GM21737 (cell line): ENCODE measurements around the gene LYRM4.
A peak's percentile ranks its signal among the peaks of the same experiment; 100 is the strongest.

Experiments
- ATAC-seq: cut with Tn5 transposase; IDR thresholded peaks from one replicate; pipeline ENCODE4 v1.9.1; 2021; ENCODE audit warnings: mild to moderate bottlenecking, moderate library complexity; ENCODE audit not compliant: unreplicated experiment

Gene LYRM4

GRCh38 chr6:5260661-5261544 lies at the start of gene LYRM4, which contains the start of gene FARS2:
Gene LYRM4 (minus strand): TSS chr6:5260950. CDS start chr6:5260733, 217 bp downstream.
Gene FARS2 (plus strand): TSS chr6:5261513.
- ATAC-seq, result peak; percentile 73

DNA sequence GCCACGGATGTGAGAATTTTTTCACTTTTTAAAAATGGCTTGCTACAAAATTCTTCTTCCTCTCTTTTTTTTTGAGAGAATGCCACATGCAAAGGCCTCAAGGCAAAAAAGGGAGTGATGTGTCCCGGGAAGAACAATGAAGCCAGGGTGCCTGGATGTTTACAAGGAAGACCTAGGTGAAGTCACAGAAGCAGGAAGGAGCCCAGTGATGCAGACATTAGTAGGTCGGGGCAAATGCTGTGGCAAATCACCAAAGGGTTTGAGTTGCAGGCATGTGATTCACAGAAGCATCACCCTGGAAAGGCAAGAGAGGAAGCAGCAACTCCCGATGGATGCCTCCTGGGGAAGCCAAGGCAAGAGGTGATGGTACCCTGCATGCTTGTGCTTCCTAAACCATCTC lies 47.3 kb upstream of the LYRM4 start:
- ATAC-seq, result no peak

DNA sequence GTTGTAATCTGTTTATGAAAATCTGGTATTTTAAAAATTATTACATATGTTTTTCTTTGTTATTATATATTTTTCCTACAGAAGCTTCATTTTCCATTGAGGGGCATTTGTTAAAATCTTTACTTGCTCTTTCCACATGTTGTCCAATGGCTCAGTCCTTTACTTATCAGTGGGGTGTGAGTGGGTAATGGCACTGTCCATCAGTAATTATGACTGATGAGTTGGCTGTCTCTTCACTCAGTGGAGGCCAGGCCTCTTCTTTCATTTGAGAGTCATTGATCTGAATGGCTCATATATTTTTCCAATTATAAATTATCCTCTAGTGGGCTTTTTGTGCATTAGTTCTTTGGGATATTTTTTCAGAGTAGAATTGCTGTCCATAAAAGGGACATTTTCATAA lies 46.3 kb upstream of the LYRM4 start:
- ATAC-seq, result no peak

DNA sequence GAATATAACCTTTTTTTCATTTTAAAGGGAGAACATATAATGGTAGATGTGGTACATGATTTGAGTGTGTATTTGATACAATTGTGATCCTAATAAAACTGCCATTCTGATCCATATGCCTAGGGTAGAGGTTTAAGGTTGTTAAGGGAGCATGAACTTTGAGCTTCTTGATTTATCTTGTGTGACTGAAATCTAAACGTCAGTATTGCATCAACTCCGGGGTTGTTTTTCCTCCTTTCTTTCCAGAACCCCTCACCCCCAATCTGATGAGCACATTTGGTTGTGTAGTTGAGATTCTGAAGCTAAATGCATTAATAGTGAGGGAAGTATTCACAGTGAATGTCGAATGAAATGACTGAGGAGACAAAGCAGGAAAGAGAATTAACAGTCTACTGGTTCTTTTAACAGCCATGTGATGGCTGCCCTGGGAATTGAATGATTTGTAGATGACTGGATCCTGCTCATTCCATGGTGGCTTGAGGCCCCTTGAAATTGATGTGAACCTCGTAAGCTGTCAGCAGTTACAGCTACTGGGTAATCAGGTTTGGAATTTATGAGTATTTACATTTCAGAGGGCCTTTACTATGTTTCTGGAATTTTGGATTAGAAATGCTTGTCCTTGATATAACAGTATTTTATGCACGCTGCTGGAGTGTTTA lies 45.3 kb upstream of the LYRM4 start:
- ATAC-seq, result no peak

GRCh38 chr6:5303682-5304081 lies 42.9 kb upstream of the LYRM4 start:
- no peak for ATAC-seq

- ATAC-seq, result peak; percentile 64
These were observed 42.4 kb upstream of the LYRM4 start for GRCh38 chr6:5302995-5303622.

- ATAC-seq, result peak; percentile 90
These were observed 41.6 kb upstream of the LYRM4 start for GRCh38 chr6:5302220-5302946.

- ATAC-seq, result no peak
These were observed 39.5 kb upstream of the LYRM4 start for GRCh38 chr6:5300206-5300764.

DNA sequence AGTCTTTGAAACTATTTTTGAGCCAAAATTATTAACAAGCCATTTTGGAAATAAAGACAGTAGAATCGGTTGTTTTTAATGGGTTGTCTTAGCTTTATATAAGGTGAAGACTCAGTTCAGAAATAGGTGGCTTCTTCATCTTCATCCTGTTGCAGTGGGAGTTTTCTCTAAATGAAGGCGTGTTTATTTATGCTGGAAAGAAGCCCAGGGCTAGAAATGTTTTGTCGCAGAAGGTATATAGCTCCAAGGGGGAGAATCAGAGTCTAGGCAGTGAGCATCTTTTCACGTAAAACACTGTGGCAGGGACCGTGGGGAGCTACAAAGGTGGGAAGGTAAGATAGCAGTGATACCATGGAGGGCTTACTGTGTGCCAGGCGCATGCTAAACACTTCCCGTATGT lies 34.9 kb upstream of the LYRM4 start:
- no peak for ATAC-seq

DNA sequence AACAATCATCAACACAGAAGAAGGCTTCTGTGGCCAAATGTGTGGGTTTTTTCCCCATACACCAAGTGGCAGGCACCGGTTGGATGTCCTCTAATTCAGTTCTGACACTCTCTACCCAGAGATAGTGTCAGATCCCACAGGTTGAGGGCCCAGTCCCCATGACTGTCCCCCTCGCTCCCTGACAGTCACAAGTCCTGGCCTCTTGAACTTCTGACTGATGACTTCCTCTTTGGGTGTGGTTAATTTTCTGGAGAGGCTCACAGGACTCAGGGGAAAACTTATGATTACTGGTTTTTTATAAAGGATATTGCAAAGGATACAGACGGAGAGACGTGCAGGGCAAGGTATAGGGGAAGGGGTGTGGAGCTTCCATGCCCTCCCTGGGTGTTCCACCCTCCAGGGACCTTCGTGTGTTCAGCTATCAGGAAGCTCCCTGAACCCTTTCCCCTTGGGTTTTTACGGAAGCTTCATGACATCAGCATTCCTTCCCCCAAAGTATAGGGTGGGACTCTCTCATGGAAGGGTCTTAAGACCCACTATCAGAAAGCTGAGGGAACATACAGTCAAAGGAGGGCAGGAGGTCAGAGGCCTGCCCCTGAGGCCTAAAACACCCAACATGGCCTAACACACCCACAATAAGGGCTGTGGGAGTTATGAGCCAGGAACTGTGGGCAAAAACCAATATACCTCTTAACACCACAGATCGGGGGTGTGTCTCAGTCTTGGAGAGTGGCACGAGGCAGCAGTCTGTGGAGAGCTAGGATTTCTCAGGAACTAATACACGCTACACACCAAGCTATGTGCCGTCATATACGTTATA lies 33.9 kb upstream of the LYRM4 start:
- ATAC-seq, result no peak

DNA sequence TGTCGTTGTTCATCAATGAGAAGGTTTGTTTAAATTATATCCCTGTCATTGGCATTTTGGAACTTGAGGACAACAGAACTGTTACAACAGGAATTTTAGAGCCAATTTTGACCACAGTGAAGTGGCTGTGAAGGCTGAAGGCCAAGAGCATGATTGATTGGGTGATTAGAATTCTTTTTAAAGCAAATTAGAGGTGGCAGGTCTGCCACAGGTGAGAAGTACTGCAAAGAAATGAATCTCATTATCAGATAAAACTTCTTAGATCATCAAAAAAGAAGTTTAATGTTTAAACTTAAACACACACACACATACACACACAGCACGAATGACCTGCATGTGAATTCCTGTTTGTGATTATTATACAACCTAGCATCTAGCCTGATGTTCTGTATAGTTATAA lies 32.9 kb upstream of the LYRM4 start:
- no peak for ATAC-seq

DNA sequence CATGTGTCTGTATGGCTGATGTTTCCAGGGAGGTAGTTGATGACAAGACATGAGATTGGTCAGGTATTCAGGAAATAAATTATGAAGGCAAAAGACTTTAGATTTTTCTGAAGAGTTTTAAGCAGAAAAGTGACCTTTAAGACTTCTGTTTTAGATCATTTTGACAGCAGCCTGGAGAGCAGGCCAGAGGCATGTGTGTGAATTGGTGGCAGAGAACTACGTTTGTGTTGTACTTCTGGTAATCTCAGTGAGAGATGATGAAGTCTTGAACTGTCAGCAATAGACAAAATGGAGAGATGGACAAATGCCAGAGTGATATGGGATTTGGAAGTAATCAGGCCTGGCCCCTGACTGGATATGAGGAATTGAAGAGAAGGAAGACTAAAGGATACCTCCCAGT lies 31.4 kb upstream of the LYRM4 start:
- no peak for ATAC-seq

DNA sequence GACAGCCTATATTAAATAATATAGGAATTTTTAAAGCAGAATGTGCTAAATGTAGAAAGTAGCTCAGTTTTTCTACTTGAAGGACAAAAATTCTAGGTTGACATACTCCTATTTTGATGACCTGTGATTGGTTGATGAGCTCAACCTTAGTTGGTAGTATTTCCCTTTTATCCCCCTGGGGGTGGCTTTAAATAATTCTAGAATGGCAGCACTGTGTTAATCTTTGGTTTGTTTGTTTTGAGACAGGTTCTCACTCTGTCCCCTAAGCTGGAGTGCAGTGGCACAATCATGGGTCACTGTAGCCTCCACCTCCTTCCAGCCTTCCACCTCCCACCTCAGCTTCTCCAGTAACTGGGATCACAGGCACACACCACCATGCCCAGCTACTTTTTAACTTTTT lies 29.8 kb upstream of the LYRM4 start:
- ATAC-seq, result no peak

- ATAC-seq, result no peak
These were observed 29.3 kb upstream of the LYRM4 start for GRCh38 chr6:5290097-5290496.

DNA sequence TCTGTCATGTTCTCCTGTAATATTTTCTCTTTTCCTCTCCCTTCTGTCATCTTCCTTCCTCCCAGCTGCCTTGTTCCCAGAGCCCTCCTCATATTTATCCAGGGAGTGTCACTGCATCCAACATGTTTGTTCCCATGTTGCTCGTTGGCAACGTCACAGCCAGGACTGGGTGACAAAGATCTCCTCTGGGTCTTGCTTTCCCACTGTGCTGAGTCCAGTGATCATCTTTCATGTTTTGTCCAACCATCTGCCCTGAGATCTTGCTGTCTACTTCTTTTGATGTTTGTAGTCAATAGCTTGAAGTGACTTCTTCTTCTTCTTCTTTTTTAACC lies 27.2 kb upstream of the LYRM4 start:
- ATAC-seq, result no peak

DNA sequence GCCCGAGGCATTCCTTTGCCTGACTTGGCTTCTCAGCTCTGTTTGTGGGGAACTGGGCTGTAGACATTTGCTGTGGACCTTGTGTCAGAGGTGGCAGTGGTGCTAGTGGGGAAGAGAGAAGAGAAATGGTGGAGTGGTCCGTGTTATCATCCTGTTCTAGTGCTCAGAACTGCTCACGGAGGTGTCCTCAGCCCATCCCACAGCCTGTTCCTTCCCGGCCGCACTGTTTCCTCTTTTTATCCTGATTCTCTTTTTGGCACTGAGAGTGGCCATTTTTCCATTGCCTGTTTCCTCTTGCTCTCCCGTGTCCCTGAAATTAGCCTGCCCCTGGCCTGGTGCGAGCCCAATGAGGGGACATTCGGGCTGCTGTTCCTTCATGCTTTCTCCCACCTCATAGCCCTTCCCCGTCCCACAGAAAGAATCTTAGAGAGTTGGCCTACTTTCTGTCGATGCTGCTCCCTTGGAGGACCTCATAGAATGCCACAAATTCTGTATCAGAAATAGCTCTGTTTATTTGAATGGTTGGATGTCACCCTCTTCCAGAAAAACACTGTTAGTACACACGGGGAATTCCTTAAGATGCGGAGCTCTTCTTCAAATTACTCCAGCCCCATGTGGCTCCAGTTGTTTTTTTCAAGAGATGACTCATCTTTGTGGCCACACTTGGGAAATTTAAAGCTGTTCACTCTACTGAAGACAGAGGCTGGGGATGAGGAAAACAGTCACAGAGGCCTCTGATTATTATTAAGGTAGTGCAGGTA lies 26.6 kb upstream of the LYRM4 start:
- ATAC-seq, result no peak

GRCh38 chr6:5286780-5287179 lies 26.0 kb upstream of the LYRM4 start:
- ATAC-seq, result no peak

- no peak for ATAC-seq
These were observed 24.8 kb upstream of the LYRM4 start for GRCh38 chr6:5285526-5285925.

GRCh38 chr6:5285081-5285480 lies 24.3 kb upstream of the LYRM4 start:
- no peak for ATAC-seq
